IPS DF 4.7 (cell line): ENCODE results near the gene OCLN.
"Not testable (repeated sequence)": the region's sequence is repeated elsewhere in the genome, so short reads cannot be mapped to it uniquely, and the experiment has no call there.

ENCODE experiments used
- DNase-seq: peaks from one replicate; pipeline ENCODE4 v3.0.0-alpha.2; 2013; ENCODE audit warnings: low spot score; ENCODE audit errors: extremely low read depth

The OCLN gene, protein sequence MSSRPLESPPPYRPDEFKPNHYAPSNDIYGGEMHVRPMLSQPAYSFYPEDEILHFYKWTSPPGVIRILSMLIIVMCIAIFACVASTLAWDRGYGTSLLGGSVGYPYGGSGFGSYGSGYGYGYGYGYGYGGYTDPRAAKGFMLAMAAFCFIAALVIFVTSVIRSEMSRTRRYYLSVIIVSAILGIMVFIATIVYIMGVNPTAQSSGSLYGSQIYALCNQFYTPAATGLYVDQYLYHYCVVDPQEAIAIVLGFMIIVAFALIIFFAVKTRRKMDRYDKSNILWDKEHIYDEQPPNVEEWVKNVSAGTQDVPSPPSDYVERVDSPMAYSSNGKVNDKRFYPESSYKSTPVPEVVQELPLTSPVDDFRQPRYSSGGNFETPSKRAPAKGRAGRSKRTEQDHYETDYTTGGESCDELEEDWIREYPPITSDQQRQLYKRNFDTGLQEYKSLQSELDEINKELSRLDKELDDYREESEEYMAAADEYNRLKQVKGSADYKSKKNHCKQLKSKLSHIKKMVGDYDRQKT

DNA sequence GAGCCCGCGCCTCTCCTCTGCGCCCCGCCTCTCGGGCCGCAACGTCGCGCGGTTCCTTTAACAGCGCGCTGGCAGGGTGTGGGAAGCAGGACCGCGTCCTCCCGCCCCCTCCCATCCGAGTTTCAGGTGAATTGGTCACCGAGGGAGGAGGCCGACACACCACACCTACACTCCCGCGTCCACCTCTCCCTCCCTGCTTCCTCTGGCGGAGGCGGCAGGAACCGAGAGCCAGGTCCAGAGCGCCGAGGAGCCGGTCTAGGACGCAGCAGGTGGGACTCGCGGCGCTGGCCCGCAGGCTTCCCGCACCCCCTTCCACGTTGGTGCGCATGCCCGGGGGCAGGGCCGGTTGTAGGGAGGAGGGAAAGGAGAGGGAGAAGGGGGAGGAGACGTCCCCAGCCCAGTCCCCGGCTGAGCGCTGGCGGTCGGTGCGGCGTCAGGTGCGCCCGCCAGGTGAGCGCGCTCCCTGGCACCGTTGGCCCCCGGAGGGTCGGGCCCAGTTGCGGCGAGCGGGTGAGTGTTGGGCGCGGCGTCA, at the start of gene OCLN:
Gene OCLN (plus strand): TSS at position 400 of the 532 bp plus-strand sequence. CDS start 11,455 bp downstream, outside the sequence.
- peak; percentile 36 for DNase-seq

GRCh38 chr5:69444127-69444754, 48.3 kb upstream of the OCLN start:
- DNase-seq, result no peak

DNA sequence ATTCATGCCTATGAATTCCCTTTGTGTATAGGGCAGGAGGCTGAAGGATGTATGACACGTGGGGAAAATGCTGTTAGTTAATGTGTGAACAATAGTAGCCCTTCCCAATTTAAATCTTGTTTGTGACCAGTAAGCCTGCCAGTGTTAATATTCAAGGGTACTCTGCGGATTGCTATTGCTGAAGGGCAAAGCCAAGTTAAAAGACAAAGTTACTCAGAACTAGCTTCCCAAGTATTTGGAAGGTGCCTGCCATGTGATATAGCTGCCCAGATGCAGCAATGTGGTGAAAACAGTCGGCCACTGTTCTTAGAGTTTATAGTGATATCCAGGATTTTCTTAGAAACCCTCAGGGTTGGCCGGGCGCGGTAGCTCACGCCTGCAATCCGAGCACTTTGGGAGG, 43.1 kb upstream of the OCLN start:
- DNase-seq, result no peak

- DNase-seq, result no peak
Measured at GRCh38 chr5:69450116-69450515, 42.5 kb upstream of the OCLN start.

DNA sequence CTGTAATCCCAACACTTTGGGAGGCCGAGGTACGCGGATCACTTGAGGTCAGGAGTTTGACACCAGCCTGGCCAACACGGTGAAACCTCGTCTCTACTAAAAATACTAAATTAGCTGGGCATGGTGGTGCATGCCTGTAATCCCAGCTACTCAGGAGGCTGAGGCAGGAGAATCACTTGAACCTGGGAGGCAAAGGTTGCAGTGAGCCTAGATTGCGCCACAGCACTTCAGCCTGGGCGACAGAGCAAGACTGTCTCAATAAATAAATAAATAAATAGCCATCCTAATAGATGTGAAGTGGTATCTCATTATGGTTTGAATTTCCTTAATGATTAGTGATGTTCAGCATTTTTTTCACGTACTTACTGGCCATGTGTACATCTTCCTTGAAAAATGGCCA, 42.1 kb upstream of the OCLN start:
- not testable (repeated sequence) for DNase-seq

- DNase-seq, result no peak
Measured at GRCh38 chr5:69451941-69452647, 40.5 kb upstream of the OCLN start.

GRCh38 chr5:69453487-69453886, 39.1 kb upstream of the OCLN start:
- not testable (repeated sequence) for DNase-seq

DNA sequence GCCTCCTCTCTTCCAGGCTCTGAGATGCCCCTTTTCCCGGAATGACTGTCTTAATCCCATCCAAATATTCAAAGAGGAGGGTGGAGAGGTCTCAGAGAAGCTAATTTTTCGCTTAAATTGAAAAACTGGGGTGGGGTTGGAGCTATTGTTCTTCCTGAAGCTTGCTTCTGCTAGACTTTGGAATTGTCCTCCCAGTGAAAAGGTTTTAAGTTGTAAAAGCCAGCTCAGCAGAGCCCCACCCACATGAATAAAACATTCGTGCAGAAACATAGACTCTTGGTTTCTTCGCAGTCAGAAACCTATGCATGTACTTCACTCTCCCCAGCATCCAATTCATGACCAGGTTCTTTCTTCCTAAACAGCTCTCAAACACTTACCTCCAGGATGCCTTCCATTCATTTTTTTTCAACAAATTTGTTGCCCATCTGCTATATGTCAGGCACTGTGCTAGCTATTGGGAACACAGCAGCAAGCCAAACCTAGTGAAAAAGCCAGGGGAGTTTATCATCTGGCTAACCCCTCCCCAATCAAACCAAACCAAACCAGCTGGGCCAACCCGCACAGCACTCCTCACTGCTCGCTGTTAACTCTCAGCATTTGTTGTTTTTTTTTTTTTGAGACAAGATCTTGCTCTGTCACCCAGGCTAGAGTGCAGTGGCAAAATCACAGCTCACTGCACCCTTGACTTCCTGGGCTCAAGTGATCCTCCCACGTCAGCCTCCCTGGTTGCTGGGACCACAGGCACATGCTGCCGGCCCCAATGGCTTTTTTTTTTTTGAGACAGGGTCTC, 37.9 kb upstream of the OCLN start:
- DNase-seq, result no peak

- DNase-seq, result not testable (repeated sequence)
Measured at GRCh38 chr5:69455428-69455988, 37.1 kb upstream of the OCLN start.

DNA sequence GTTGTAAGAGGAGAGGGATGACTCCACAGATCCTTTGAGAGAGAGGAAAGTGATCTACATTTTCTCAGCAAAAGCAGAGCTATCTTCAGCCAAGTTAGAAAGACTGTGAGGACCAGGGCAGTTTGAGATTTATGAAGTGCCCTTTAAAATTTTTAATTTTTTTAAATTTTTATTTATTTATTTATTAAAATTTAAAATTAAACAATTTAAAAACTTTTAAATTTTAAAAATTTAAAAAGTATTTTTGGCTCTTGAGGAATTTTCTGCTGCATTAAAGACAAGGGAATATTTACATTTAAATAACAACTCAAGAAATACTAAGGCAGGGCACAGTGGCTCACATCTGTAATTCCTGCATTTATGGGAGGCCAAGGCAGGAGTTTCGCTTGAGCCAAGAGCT, 30.4 kb upstream of the OCLN start:
- DNase-seq, result no peak

DNA sequence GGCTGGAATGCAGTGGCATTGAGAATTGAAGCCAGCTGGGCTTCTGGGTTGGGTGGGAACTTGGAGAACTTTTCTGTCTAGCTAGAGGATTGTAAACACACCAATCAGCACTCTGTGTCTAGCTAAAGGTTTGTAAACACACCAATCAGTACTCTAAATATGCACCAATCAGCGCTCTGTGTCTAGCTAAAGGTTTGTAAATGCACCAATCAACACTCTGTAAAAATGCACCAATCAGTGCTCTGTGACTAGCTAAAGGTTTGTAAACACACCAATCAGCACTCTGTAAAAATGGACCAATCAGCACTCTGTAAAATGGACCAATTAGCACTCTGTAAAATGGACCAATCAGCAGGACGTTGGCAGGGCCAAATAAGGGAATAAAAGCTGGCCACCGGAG, 26.2 kb upstream of the OCLN start:
- not testable (repeated sequence) for DNase-seq

GRCh38 chr5:69467442-69468225, 25.0 kb upstream of the OCLN start:
- DNase-seq, result no peak

DNA sequence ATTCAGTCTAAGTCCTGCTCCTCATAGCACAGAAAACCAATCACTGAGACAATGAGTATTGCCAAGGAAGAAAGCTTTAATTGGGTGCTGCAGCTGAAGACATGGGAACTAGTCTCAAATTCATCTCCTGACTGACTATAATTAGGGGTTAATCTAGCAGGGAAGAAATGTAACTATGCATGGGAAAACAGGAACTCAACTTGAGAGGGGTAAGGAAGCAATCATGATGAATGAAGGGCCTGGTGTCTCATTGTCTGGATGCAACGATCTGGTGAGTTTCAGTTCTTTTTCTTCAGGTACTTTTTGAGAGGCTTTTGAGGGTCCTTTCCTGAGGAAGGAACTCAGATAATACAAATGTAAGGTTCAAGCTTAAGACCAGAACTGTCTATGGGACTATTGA, 24.0 kb upstream of the OCLN start:
- no peak for DNase-seq

GRCh38 chr5:69471516-69471915, 21.1 kb upstream of the OCLN start:
- DNase-seq, result not testable (repeated sequence)

DNA sequence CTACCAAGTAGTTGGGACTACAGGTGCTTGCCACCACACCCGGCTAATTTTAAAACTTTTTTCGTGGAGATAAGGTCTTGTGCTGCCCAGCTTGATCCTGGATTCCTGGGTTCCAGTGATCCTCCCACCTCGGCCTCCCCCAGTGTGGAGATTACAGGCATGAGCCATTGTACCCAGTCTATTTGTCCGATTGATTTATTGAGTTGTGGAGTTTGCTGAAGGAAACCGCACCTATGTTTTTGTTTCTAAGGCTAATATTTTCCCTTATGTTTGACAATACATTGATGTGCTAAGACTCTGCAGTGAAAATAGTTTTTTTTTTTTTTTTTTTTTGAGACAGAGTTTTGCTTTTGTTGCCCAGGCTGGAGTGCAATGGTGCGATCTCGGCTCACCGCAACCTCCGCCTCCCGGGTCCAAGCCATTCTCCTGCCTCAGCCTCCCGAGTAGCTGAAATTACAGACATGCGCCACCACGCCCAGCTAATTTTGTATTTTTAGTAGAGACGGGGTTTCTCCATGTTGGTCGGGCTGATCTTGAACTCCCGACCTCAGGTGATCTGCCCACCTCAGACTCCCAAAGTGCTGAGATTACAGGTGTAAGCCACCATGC, 20.0 kb upstream of the OCLN start:
- not testable (repeated sequence) for DNase-seq

GRCh38 chr5:69477170-69477569, 15.4 kb upstream of the OCLN start:
- no peak for DNase-seq

DNA sequence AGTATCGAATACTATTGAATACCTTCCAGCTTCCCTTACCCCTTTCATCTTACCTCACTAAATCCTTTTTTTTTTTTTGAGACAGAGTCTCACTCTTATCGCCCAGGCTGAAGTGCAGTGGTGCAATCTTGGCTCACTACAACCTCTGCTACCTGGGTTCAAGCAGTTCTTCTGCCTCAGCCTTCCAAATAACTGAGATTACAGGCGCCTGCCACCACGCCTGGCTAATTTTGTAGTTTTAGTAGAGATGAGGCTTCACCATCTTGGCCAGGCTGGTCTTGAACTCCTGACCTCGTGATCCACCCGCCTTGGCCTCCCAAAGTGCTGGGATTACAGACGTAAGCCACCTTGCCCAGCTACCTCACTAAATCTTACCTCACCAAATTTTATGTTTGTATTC, 14.3 kb upstream of the OCLN start:
- DNase-seq, result not testable (repeated sequence)

DNA sequence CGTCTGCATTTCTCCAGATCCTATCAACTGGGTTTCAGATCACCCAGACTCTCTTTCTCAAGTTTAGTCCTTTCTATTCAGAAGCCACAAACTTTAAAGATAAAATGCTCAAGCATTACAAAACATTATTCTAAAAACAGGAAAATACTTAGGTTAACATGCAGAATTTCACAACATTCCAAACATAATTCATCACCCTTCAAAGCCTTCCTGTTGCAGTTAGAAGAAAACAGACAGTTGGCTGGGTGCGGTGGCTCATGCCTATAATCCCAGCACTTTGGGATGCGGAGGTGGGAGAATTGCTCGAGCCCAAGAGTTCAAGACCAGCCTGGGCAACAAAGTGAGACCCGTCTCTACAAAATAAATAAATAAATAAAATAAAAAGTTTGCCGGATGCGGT, 7.7 kb upstream of the OCLN start:
- DNase-seq, result no peak

GRCh38 chr5:69485471-69485870, 7.1 kb upstream of the OCLN start:
- no peak for DNase-seq
